Suprapubic skin (tissue), 3 donors: ENCODE measurements around the gene IFTAP.

Experiments
- CTCF ChIP-seq, 2 donors: fragments of 200-600 bp in 1 of 2; fragments of 450-650 bp in 1 of 2; sonication (generic) in 1 of 2; IDR thresholded peaks; one replicate each; pipeline ENCODE4 v1.5.1; 2016 to 2019; ENCODE audit warnings: antibody characterized with exemption in 2 of 2, mild to moderate bottlenecking in 1 of 2, moderate library complexity in 1 of 2
- POLR2AphosphoS5 ChIP-seq, 3 donors: sonication (generic); formaldehyde crosslinking; IDR thresholded peaks; one replicate each; pipeline ENCODE4 v1.6.1; 2017; ENCODE audit warnings: antibody characterized with exemption in 3 of 3

- TF ChIP-seq POLR2AphosphoS5 (IDR thresholded peaks at IDR 0.05) (no peak), CTCF (IDR thresholded peaks at IDR 0.05) (no peak)
These were observed 11.2 kb downstream of the IFTAP start for GRCh38 chr11:36605221-36606216.
